ENCODE results near the gene HPCAL1. TPM values are rescaled to one million over a fixed set of nuclear protein-coding genes. Genes with fewer than 3 reads are reported as not detected.

The HPCAL1 gene
- polyA plus RNA-seq, 3 donors: 28.0 to 31.3 (median 31.2) TPM

DNA sequence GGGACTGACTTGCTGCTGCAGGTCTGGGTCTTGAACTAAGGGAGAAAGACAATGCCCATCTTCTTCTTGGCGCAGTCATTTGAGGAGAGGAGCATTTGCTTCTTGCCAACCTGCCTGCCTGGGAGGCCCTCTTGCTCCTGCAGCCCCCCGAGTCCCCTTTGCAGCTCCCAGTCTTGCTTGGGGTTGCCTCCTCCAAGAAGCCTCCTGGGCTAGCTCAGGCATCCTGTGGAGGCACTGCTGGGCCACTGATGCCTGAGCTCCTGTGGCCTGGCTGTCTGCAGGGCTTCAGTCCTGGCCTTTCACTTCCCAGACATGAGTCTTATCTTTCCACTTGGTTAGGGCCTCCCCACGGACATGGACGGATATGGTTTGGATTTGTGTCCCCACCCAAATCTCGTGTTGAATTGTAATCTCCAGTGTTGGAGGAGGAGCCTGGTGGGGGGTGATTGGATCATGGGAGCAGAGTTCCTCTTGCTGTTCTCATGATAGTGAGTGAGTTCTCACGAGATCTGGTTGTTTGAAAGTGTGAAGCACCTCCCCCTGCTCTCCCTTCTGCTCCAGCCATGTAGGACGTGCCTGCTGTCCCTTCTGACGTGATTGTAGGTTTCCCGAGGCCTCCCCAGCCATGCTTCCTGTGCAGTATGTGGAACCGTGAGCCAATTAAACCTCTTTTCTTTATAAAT, 17.3 kb downstream of the HPCAL1 start:
- no peak for DNase-seq

DNA sequence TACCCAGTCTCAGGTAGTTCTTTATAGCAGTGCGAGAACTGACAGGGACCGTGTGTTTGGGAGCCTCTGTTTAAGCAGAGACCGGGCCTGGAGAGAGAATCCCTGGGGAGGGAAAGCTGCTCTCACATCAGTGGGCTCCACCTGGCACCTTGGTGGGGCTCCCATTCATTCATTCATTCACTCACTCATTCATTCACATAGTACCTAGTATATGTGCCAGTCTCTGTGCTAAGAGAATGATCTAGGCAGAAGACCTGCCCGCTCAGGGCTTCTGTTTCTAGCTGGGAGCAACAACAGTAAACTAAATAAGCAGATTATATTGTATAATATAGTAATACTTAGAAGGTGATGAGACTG, 17.8 kb downstream of the HPCAL1 start:
- no peak for DNase-seq

DNA sequence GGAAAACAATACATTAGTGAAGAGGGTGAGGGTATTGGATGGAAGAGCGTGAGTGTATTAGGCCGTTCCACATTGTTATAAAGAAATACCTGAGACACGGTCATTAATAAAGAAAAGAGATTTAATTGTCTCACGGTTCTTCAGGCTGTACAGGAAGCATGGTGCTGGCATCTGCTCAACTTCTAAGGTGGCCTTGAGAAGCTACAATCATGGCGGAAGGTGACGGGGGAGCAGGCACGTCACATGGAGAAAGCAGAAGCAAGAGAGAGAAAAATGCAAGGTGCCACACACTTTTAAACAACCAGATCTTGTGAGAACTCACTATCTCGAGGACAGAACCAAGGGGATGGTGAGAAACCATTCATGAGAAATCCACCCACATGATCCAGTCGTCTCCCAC, 18.2 kb downstream of the HPCAL1 start:
- DNase-seq: no peak

GRCh38 chr2:10321622-10322021, 18.9 kb downstream of the HPCAL1 start:
- DNase-seq: no peak

DNA sequence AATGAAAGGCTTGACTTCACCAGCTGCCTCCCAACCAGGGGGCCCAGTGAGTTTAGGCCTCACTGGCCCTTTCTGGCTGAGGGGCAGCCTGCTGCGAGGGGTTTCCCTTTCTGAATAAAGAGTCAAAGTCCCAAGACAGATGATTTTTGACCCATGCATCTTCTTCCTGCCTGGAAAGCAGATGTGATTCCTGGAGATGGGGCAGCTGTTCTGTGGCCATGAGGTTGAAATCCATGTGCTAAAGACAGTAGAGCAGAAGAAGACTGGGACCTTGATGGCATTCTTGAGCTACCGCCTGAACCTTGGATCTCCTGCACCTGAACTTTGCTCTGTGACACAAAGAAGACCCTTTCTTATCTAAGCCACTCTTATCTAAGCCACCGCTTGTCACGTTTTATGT, 19.8 kb downstream of the HPCAL1 start:
- no peak for DNase-seq

DNA sequence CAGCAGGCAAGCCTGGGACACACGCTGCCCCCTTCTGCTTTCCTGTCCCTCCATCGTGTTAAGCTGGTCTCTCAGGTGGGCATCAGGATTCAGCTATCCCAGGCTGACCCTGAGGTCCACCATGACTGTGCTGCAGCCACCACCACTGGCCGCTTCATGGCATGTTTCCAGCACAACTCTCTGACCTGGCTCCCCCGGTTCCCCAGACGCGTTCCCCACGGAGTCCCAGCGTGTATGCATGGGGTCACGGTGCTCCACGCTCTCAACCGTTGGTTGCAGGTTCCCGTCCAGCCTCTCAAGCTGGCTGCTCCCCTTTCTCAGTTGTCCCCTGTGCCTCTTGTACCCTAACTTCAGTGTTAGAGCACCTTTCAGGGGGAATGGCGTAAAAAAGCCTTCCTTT, 20.3 kb downstream of the HPCAL1 start:
- DNase-seq: no peak

DNA sequence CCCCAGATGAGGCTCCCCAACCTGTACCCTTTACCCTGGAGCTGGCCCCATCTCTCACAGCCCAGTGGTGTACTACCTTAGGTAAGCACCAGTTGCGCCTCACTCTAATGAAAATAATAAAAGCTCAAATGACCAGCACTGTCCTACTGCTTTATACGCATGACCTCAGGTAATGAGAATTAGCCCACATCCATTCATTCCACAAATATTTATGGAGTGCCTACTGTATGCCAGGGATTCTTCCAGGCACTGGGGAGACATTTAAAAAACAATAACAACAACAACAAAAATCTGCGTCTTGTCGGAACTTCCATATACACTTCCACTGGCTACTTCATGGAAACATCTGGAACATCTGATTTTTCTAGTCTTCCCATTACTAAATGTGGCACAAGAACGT, 20.8 kb downstream of the HPCAL1 start:
- no peak for DNase-seq

GRCh38 chr2:10324095-10324832, 21.6 kb downstream of the HPCAL1 start:
- no peak for DNase-seq

DNA sequence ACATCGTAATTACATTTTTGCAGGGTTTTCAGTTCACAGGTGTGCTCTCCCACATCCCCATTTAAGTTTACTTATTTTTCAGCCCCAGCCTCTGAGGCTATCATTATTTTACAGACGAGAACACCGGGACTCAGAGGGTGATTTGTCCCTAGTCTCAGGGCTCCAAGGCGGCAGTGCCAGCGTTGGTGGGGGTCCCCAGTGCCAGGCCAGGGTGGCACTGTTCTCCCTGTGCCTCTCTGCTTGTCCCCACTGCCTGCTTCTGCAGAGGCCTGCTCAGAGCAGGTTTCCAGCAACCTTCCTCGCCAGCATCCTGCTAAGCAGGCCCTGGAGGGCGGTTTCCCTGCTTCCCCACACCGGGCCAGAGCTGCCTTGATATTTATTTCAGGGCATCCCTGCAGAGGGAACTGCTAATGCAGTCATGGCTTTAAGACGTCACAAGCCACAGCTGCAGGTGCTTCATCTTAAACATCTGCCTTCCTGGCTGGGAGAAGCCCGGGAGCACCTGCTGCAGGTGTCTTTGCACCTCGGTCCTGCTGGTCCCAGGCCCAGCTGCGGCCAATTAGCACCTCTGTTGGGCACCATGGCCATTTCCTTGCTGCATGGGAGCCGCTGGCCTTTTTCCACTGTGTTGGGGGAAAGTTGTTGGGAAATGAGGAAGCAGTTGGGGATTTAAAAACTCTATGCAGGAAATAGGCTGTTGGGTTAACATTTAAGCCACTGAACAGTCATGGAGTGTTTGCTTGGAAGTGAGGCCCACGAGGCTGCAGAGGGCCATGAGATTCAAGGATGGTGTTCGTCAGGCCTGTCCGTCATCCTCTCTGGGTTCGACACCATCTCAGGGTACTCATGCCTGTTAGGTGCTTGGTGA, 22.8 kb downstream of the HPCAL1 start:
- DNase-seq: no peak

- no peak for DNase-seq
Measured at GRCh38 chr2:10326151-10326616, 23.5 kb downstream of the HPCAL1 start.

GRCh38 chr2:10326707-10327594, 24.2 kb downstream of the HPCAL1 start:
- no peak for DNase-seq

DNA sequence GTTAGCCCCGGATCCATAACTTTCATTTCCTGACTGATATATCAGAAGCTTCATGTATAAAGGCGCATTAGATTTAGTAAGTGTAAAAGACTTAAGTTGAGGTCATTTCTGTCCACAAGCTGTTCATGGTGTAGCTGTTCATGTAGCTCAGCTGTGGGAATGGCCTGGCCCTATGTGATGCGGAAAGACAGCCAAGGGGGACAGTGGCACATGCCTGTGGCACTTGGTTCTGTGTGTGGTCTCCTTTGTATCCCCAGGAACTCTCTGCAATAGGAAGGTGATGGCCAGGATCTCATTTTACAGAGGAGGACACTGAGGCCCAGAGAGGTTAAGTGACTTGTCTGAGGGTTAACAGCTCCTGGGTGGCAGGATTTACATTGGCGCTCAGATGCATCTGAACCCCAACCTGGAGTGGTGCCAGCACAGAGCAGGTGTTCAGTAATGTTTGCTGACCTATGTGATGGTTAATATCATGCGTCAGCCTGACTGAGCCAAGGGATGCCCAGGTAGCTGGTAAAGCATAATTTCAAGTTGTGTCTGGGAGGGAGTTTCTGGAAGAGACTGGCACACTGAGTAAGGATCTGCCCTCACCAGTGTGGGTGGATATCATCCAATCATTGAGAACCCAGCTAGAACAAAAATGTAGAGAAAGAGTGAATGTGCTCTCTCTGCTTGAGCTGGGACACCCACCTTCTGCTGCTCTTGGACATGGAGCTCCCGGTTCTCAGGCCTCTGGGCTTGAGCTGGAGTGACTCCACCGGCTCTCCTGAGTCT, 25.4 kb downstream of the HPCAL1 start:
- no peak for DNase-seq

GRCh38 chr2:10328670-10329579, 26.2 kb downstream of the HPCAL1 start:
- no peak for DNase-seq

- no peak for DNase-seq
Measured at GRCh38 chr2:10329580-10329879, 26.8 kb downstream of the HPCAL1 start.

- no peak for DNase-seq
Measured at GRCh38 chr2:10329880-10330699, 27.4 kb downstream of the HPCAL1 start.

DNA sequence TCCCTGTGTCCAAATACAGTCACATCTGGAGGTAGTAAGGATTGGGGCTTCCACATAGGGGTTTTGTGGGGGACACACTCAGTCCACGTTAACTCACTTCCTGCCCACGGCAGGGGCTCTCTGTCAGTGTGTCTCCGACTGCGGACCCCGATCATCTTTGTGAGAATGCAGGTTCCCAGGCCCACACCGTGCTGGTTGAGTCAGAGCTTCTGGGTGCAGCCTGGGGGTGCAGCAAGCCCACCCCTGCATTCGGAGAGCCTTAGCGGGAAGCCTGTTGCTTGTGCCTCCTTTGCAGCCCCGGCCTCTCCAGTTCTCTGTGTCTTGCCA, 28.0 kb downstream of the HPCAL1 start:
- no peak for DNase-seq

DNA sequence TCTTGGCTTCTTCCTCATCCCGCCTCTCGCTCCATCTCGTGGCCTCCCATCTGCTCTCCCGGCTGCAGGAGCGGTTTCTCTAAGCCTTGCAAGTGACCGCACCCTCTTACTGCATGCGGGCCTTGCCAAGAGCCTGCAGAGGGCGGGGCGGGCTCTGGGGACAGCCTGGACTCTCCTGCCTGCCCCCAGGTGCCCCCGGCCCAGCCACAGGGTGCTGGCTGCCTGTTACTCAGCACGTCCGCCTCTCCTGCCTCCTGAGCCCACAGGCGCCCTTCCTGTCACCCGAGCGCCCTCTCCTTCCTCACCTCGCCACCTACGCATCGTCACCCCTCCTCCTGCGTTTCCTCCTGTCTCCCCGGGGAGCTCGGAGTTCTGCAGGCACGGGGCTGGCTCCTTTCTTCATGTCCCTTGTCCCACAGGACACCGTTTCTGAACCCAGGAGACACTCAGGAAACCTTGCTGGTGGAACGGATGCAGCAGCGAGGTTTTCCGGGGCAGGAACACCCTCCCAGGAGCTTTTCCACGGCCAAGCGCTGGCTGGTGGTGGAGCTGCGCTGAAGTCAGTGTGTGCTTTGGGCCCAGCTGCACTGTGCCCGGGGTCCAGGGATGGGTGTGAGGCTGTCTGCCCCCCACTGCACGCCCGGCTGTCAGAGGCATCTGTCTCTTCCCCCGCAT, 28.5 kb downstream of the HPCAL1 start:
- no peak for DNase-seq

- no peak for DNase-seq
Measured at GRCh38 chr2:10331702-10332401, 29.1 kb downstream of the HPCAL1 start.
